ENCODE measurements around the gene STRN3.

Gene STRN3

GRCh38 chr14:30883508-30884294 lies 142.5 kb downstream of the STRN3 start:
- no peak for DNase-seq (ENCODE audit: insufficient read length, low spot score)
- TF ChIP-seq POLR2A (IDR thresholded peaks at IDR 0.05; ENCODE audit: low read depth, low read length) (no peak), SPI1 (IDR thresholded peaks at IDR 0.05; ENCODE audit: low read depth, low read length) (peak; percentile 48)
- no peak for FAIRE-seq

- TF ChIP-seq TAF1 (IDR thresholded peaks at IDR 0.05; ENCODE audit: low read depth, low read length): no peak
- no peak for TF ChIP-seq SPI1 (IDR thresholded peaks at IDR 0.05; ENCODE audit: low read depth, low read length)
- no peak for TF ChIP-seq POLR2A (IDR thresholded peaks at IDR 0.05; ENCODE audit: low read depth, low read length)
- TF ChIP-seq PAX5 (IDR thresholded peaks at IDR 0.05; ENCODE audit: insufficient read depth, low read length, severe bottlenecking): no peak
- TF ChIP-seq POLR2AphosphoS5 (IDR thresholded peaks at IDR 0.05; ENCODE audit: low read depth, low read length): no peak
- no peak for TF ChIP-seq POU2F2 (IDR thresholded peaks at IDR 0.05; ENCODE audit: low read depth, low read length)
- DNase-seq (ENCODE audit: insufficient read length, low spot score) (no peak), FAIRE-seq (no peak)
Observed at GRCh38 chr14:30882431-30882830, 143.7 kb downstream of the STRN3 start.

- no peak for TF ChIP-seq POLR2AphosphoS5 (IDR thresholded peaks at IDR 0.05; ENCODE audit: low read depth, low read length)
Observed at GRCh38 chr14:30876692-30877091, 149.5 kb downstream of the STRN3 start.

GRCh38 chr14:30875788-30876053 lies 150.5 kb downstream of the STRN3 start:
- DNase-seq (ENCODE audit: insufficient read length, low spot score) (no peak), FAIRE-seq (peak; percentile 26)
- no peak for TF ChIP-seq SPI1 (IDR thresholded peaks at IDR 0.05; ENCODE audit: low read depth, low read length)
- no peak for TF ChIP-seq TAF1 (IDR thresholded peaks at IDR 0.05; ENCODE audit: low read depth, low read length)
- no peak for TF ChIP-seq PAX5 (IDR thresholded peaks at IDR 0.05; ENCODE audit: insufficient read depth, low read length, severe bottlenecking)
- no peak for TF ChIP-seq POLR2A (IDR thresholded peaks at IDR 0.05; ENCODE audit: low read depth, low read length)
- no peak for TF ChIP-seq POU2F2 (IDR thresholded peaks at IDR 0.05; ENCODE audit: low read depth, low read length)
- no peak for TF ChIP-seq POLR2AphosphoS5 (IDR thresholded peaks at IDR 0.05; ENCODE audit: low read depth, low read length)

More at GRCh38 chr14:30876692-30877091, 149.5 kb downstream of the STRN3 start:
- DNase-seq (ENCODE audit: insufficient read length, low spot score): no peak
- FAIRE-seq: no peak

- no peak for DNase-seq (ENCODE audit: insufficient read length, low spot score)
- no peak for TF ChIP-seq PAX5 (IDR thresholded peaks at IDR 0.05; ENCODE audit: insufficient read depth, low read length, severe bottlenecking)
- TF ChIP-seq POLR2A (IDR thresholded peaks at IDR 0.05; ENCODE audit: low read depth, low read length): no peak
- no peak for TF ChIP-seq POU2F2 (IDR thresholded peaks at IDR 0.05; ENCODE audit: low read depth, low read length)
- TF ChIP-seq POLR2AphosphoS5 (IDR thresholded peaks at IDR 0.05; ENCODE audit: low read depth, low read length): no peak
- no peak for TF ChIP-seq SPI1 (IDR thresholded peaks at IDR 0.05; ENCODE audit: low read depth, low read length)
- no peak for TF ChIP-seq TAF1 (IDR thresholded peaks at IDR 0.05; ENCODE audit: low read depth, low read length)
- peak; percentile 35 for FAIRE-seq
Observed at GRCh38 chr14:30874999-30875787, 151.0 kb downstream of the STRN3 start.

- DNase-seq (ENCODE audit: insufficient read length, low spot score): peak; percentile 53
- FAIRE-seq: peak; percentile 84
- TF ChIP-seq POU2F2 (IDR thresholded peaks at IDR 0.05; ENCODE audit: low read depth, low read length) (no peak), POLR2AphosphoS5 (IDR thresholded peaks at IDR 0.05; ENCODE audit: low read depth, low read length) (no peak), PAX5 (IDR thresholded peaks at IDR 0.05; ENCODE audit: insufficient read depth, low read length, severe bottlenecking) (no peak), POLR2A (IDR thresholded peaks at IDR 0.05; ENCODE audit: low read depth, low read length) (no peak), TAF1 (IDR thresholded peaks at IDR 0.05; ENCODE audit: low read depth, low read length) (no peak)
Observed at GRCh38 chr14:30874120-30874998, 151.8 kb downstream of the STRN3 start, which contains the start of gene COCH. Gene COCH, plus strand, starts transcription at chr14:30874559. Its CDS starts 380 bp downstream, at chr14:30874939.

- peak; percentile 5 for FAIRE-seq
- no peak for DNase-seq (ENCODE audit: insufficient read length, low spot score)
- no peak for TF ChIP-seq POLR2AphosphoS5 (IDR thresholded peaks at IDR 0.05; ENCODE audit: low read depth, low read length)
- no peak for TF ChIP-seq POU2F2 (IDR thresholded peaks at IDR 0.05; ENCODE audit: low read depth, low read length)
- TF ChIP-seq PAX5 (IDR thresholded peaks at IDR 0.05; ENCODE audit: insufficient read depth, low read length, severe bottlenecking): no peak
- TF ChIP-seq TAF1 (IDR thresholded peaks at IDR 0.05; ENCODE audit: low read depth, low read length): no peak
- TF ChIP-seq SPI1 (IDR thresholded peaks at IDR 0.05; ENCODE audit: low read depth, low read length): no peak
- no peak for TF ChIP-seq POLR2A (IDR thresholded peaks at IDR 0.05; ENCODE audit: low read depth, low read length)
Observed at GRCh38 chr14:30873308-30874119, 152.7 kb downstream of the STRN3 start.

- no peak for FAIRE-seq
Observed at GRCh38 chr14:30872602-30873001, 153.6 kb downstream of the STRN3 start.

More at GRCh38 chr14:30872602-30873001, 153.6 kb downstream of the STRN3 start:
- no peak for DNase-seq (ENCODE audit: insufficient read length, low spot score)
- TF ChIP-seq POLR2AphosphoS5 (IDR thresholded peaks at IDR 0.05; ENCODE audit: low read depth, low read length) (no peak), POU2F2 (IDR thresholded peaks at IDR 0.05; ENCODE audit: low read depth, low read length) (no peak)

All from GM12891 (cell line).